ENCODE results near the gene CDKAL1.

DNA sequence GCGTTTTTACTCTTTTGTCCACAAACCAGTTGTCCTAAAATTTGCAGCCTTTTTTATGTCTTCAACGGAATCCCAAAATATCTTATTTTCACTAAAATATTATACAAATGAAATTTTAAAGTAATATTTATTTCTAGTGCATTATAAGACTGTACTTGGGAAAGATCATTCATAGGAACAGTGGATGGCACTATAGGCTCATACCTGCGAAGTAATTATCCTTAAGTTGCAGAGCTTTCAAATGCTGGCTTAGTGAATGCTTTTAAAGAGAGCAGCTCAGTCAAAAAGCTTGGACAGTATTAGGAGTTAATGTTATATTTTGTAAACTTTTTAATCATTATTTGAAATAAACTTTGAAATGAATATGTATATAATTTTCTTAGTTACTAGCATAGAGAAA, 254.9 kb downstream of the CDKAL1 start:
- TF ChIP-seq SUZ12 (IDR thresholded peaks at IDR 0.05): no peak
- TF ChIP-seq, protein P1, sequence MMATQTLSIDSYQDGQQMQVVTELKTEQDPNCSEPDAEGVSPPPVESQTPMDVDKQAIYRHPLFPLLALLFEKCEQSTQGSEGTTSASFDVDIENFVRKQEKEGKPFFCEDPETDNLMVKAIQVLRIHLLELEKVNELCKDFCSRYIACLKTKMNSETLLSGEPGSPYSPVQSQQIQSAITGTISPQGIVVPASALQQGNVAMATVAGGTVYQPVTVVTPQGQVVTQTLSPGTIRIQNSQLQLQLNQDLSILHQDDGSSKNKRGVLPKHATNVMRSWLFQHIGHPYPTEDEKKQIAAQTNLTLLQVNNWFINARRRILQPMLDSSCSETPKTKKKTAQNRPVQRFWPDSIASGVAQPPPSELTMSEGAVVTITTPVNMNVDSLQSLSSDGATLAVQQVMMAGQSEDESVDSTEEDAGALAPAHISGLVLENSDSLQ (IDR thresholded peaks at IDR 0.05): no peak
- TF ChIP-seq ZNF384 (IDR thresholded peaks at IDR 0.05): no peak
- TF ChIP-seq TARDBP (IDR thresholded peaks at IDR 0.05): no peak
- no peak for TF ChIP-seq HDGF (IDR thresholded peaks at IDR 0.05; ENCODE audit: borderline replicate concordance)
- TF ChIP-seq FOXK2 (IDR thresholded peaks at IDR 0.05): no peak
